Skeletal muscle cell (primary cell): ENCODE measurements around the gene TYSND1.
"Not testable (repeated sequence)": the region's sequence is repeated elsewhere in the genome, so short reads cannot be mapped to it uniquely, and the experiment has no call there.

Experiments
- DNase-seq: peaks from one replicate; pipeline ENCODE4 v3.0.0-alpha.2; 2010; ENCODE audit warnings: low read depth
- H3K4me3 ChIP-seq: 2 replicates; pipeline ENCODE4 v1.5.1; 2011; ENCODE audit warnings: low read depth, mild to moderate bottlenecking, control low read depth, low read length, moderate library complexity

TYSND1 gene

GRCh38 chr10:70137927-70138883 is 8.3 kb downstream of the TYSND1 start:
- DNase-seq = no peak

GRCh38 chr10:70137135-70137534 is 9.4 kb downstream of the TYSND1 start:
- H3K4me3 ChIP-seq = no peak overlapping the region
- DNase-seq = no peak

More at GRCh38 chr10:70137927-70138883, 8.3 kb downstream of the TYSND1 start:
- no peak overlapping the region for H3K4me3 ChIP-seq

- no peak overlapping the region for H3K4me3 ChIP-seq
- DNase-seq = no peak
These were observed 10.8 kb downstream of the TYSND1 start for GRCh38 chr10:70135684-70136083.

GRCh38 chr10:70135046-70135445 is 11.5 kb downstream of the TYSND1 start:
- no peak overlapping the region for H3K4me3 ChIP-seq
- no peak for DNase-seq

GRCh38 chr10:70132098-70133029 is 14.1 kb downstream of the TYSND1 start, which contains the start of gene AIFM2:
AIFM2 (minus strand) TSS chr10:70132825; CDS start chr10:70124084, 8,741 bp downstream.
- DNase-seq = no peak
- peak within 1 kb of the TSS; percentile 57 for H3K4me3 ChIP-seq

GRCh38 chr10:70131560-70131937 is 15.0 kb downstream of the TYSND1 start:
- no peak for DNase-seq
- no peak overlapping the region for H3K4me3 ChIP-seq

GRCh38 chr10:70130878-70131559 is 15.5 kb downstream of the TYSND1 start:
- peak; percentile 61 for DNase-seq
- H3K4me3 ChIP-seq = no peak overlapping the region

GRCh38 chr10:70126700-70127395 is 19.7 kb downstream of the TYSND1 start:
- H3K4me3 ChIP-seq = no peak overlapping the region
- DNase-seq = no peak

- no peak for DNase-seq
- no peak overlapping the region for H3K4me3 ChIP-seq
These were observed 20.5 kb downstream of the TYSND1 start for GRCh38 chr10:70125918-70126552.

- no peak for DNase-seq
These were observed 21.6 kb downstream of the TYSND1 start for GRCh38 chr10:70124918-70125317.

GRCh38 chr10:70124415-70124814 is 22.1 kb downstream of the TYSND1 start:
- no peak overlapping the region for H3K4me3 ChIP-seq
- DNase-seq = no peak

More at GRCh38 chr10:70124918-70125317, 21.6 kb downstream of the TYSND1 start:
- no peak overlapping the region for H3K4me3 ChIP-seq

GRCh38 chr10:70123817-70124216 is 22.7 kb downstream of the TYSND1 start:
- DNase-seq = no peak
- H3K4me3 ChIP-seq = no peak overlapping the region

GRCh38 chr10:70123166-70123565 is 23.3 kb downstream of the TYSND1 start:
- not testable (repeated sequence) for H3K4me3 ChIP-seq, DNase-seq

GRCh38 chr10:70122742-70123141 is 23.8 kb downstream of the TYSND1 start:
- H3K4me3 ChIP-seq = no peak overlapping the region
- no peak for DNase-seq

- H3K4me3 ChIP-seq = no peak overlapping the region
- DNase-seq = no peak
These were observed 25.1 kb downstream of the TYSND1 start for GRCh38 chr10:70121281-70121949.

GRCh38 chr10:70120417-70120816 is 26.1 kb downstream of the TYSND1 start:
- no peak for DNase-seq
- H3K4me3 ChIP-seq = no peak overlapping the region

- no peak for DNase-seq
- no peak overlapping the region for H3K4me3 ChIP-seq
These were observed 26.9 kb downstream of the TYSND1 start for GRCh38 chr10:70119623-70120022.

- DNase-seq = no peak
- no peak overlapping the region for H3K4me3 ChIP-seq
These were observed 27.3 kb downstream of the TYSND1 start for GRCh38 chr10:70119197-70119596.
